Suprapubic skin (tissue), 4 donors: ENCODE data around the gene TET3. TPM values are rescaled to one million over a fixed set of nuclear protein-coding genes. Genes with fewer than 3 reads are reported as not detected.

ENCODE experiments used
- DNase-seq, 2 donors: peaks; one replicate each; pipeline ENCODE4 v3.0.0-alpha.2; 2019; ENCODE audit warnings: low spot score in 2 of 2
- H3K27ac ChIP-seq: fragments of 200-600 bp; sonication (generic); one replicate; pipeline ENCODE4 v1.5.1; 2019
- H3K27me3 ChIP-seq: fragments of 200-600 bp; sonication (generic); one replicate; pipeline ENCODE4 v1.5.1; 2019
- H3K36me3 ChIP-seq: fragments of 200-600 bp; sonication (generic); one replicate; pipeline ENCODE4 v1.5.1; 2019
- H3K4me1 ChIP-seq: fragments of 200-600 bp; sonication (generic); one replicate; pipeline ENCODE4 v1.5.1; 2019
- H3K4me3 ChIP-seq: fragments of 200-600 bp; sonication (generic); one replicate; pipeline ENCODE4 v1.5.1; 2019; ENCODE audit warnings: mild to moderate bottlenecking
- H3K9me3 ChIP-seq: fragments of 200-600 bp; sonication (generic); one replicate; pipeline ENCODE4 v1.5.1; 2019
- EP300 ChIP-seq: sonication (generic); formaldehyde crosslinking; IDR thresholded peaks from one replicate; pipeline ENCODE4 v1.6.1; 2017; ENCODE audit warnings: antibody characterized with exemption
- POLR2A ChIP-seq, 2 donors: fragments of 450-650 bp; IDR thresholded peaks; one replicate each; pipeline ENCODE4 v1.6.1; 2017; ENCODE audit warnings: antibody characterized with exemption in 2 of 2, mild to moderate bottlenecking in 2 of 2, moderate library complexity in 2 of 2
- POLR2AphosphoS5 ChIP-seq, 3 donors: sonication (generic); formaldehyde crosslinking; IDR thresholded peaks; one replicate each; pipeline ENCODE4 v1.6.1; 2017; ENCODE audit warnings: antibody characterized with exemption in 3 of 3
- WGBS: methylation state at CpG from one replicate; pipeline ENCODE4 v1.1.5; 2018; 5-methylcytosine and 5-hydroxymethylcytosine counted together
- total RNA-seq, 4 donors: library from RNA; depleted of rRNA; stranded (reverse); fragments of >200 nt; gene quantifications; one replicate each; pipeline ENCODE4 v1.1.0, GENCODE V29; 2016
- TF ChIP-seq, protein P1 (sequence below), 2 donors: fragments of 200-600 bp in 1 of 2; fragments of 450-650 bp in 1 of 2; sonication (generic) in 1 of 2; IDR thresholded peaks; one replicate each; pipeline ENCODE4 v1.5.1; 2016 to 2019; ENCODE audit warnings: antibody characterized with exemption in 2 of 2, mild to moderate bottlenecking in 1 of 2, moderate library complexity in 1 of 2

The TET3 gene
- total RNA-seq, 4 donors from 2014 or later: 53.6 to 75.3 (median 58.4) TPM

DNA sequence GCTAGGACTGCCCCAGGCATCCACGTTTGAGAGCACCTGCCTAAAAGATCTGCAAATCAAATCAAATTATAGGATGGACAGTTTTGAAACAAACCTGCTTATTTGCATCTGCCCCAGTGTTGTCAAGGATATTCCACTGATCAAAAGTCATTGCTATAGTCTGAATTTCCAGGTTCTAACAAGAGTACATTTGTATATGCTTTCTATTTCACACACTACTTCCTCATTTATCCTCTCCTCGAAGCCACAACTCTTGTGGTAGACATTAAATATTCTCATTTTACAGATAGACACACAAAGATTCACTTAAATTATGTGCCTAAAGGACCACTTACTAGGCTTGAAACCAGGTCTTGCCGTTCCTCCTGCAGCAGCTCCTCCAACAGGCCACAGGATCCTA is 11.9 kb upstream of the TET3 start:
- Histone ChIP-seq H3K36me3 (no peaks in the 10 kb centered on the region), H3K4me3 (no peak overlapping the region), H3K27ac (no peak overlapping the region), H3K4me1 (peaks cover 26% of the 10 kb centered on the region), H3K9me3 (no peaks in the 10 kb centered on the region), H3K27me3 (no peaks in the 10 kb centered on the region)
- TF ChIP-seq POLR2AphosphoS5 (IDR thresholded peaks at IDR 0.05) (no peak), EP300 (no peak), POLR2A (IDR thresholded peaks at IDR 0.05) (no peak)
- TF ChIP-seq, protein P1, sequence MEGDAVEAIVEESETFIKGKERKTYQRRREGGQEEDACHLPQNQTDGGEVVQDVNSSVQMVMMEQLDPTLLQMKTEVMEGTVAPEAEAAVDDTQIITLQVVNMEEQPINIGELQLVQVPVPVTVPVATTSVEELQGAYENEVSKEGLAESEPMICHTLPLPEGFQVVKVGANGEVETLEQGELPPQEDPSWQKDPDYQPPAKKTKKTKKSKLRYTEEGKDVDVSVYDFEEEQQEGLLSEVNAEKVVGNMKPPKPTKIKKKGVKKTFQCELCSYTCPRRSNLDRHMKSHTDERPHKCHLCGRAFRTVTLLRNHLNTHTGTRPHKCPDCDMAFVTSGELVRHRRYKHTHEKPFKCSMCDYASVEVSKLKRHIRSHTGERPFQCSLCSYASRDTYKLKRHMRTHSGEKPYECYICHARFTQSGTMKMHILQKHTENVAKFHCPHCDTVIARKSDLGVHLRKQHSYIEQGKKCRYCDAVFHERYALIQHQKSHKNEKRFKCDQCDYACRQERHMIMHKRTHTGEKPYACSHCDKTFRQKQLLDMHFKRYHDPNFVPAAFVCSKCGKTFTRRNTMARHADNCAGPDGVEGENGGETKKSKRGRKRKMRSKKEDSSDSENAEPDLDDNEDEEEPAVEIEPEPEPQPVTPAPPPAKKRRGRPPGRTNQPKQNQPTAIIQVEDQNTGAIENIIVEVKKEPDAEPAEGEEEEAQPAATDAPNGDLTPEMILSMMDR (IDR thresholded peaks at IDR 0.05): no peak
- WGBS: 71% methylated on average over 3 of the region's 3 CpGs
- DNase-seq: no peak

DNA sequence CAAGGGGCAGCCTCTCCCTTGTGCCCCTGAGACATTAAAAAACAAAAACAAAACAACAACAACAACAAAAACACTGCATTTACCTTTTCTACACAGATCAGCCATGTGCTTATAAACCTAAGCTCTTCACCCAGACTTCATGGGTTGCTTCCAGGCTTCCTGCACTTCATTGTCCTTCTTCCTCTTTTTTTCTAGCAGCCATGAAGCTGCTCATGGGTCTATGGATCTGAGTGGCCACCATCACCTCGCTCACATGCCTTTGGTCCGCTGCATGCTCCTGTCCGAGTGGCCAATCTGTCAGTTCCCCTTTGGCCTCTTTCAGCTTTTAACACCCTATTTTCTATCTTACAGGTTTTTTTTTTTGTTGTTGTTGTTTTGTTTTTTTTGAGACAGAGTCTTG is 9.0 kb upstream of the TET3 start:
- Histone ChIP-seq H3K4me1 (peaks cover 38% of the 10 kb centered on the region), H3K4me3 (no peak overlapping the region), H3K9me3 (no peaks in the 10 kb centered on the region), H3K27ac (no peak overlapping the region), H3K27me3 (no peaks in the 10 kb centered on the region), H3K36me3 (no peaks in the 10 kb centered on the region)
- 93% methylated on average over 3 of the region's 3 CpGs for WGBS
- DNase-seq: no peak
- no peak for TF ChIP-seq POLR2A (IDR thresholded peaks at IDR 0.05)
- TF ChIP-seq POLR2AphosphoS5 (IDR thresholded peaks at IDR 0.05): no peak
- TF ChIP-seq EP300: no peak
- TF ChIP-seq, protein P1 (IDR thresholded peaks at IDR 0.05): no peak

DNA sequence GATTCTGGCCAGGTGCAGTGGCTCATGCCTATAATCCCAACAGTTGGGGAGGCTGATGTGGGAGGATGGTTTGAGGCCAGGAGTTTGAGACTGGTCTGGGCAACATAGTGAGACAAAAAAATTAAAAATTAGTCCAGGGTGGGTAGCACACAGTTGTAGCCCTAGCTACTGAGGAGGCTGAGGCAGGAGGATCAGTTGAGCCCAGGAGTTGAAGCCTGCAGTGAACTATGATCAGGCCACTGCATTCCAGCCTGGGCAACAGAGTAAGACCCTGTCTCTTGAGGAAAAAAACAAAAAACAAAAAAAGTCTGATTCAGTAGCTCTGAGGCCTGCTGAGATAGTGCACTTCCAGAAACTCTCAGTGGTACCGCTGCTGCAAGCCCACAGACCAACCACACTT is 7.9 kb upstream of the TET3 start:
- Histone ChIP-seq H3K4me3 (no peak overlapping the region), H3K4me1 (peaks cover 39% of the 10 kb centered on the region), H3K27ac (no peak overlapping the region), H3K9me3 (no peaks in the 10 kb centered on the region), H3K27me3 (no peaks in the 10 kb centered on the region), H3K36me3 (no peaks in the 10 kb centered on the region)
- TF ChIP-seq POLR2A (IDR thresholded peaks at IDR 0.05) (no peak), POLR2AphosphoS5 (IDR thresholded peaks at IDR 0.05) (no peak), EP300 (no peak)
- TF ChIP-seq, protein P1 (IDR thresholded peaks at IDR 0.05): no peak
- 95% methylated on average over 1 of the region's 1 CpG for WGBS
- no peak for DNase-seq

DNA sequence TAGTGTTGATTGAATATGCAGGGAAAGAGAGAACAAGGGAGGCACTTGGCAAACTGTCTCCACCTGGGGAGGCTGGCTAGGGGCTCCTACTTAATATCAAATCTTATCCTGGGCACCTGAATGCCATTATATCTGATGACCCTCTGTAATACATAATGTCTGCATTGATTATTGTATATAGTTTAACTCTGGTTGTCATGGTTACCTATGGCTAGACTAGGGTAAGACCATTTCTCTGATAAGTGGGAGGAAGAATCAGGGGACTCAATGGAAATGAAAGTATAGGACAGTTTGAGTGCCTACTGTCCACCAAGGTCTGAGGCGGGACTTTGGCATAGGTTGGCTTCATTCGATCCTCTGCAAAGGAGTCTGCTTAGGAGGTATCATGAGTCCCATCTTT is 7.2 kb upstream of the TET3 start:
- 95% methylated on average over 2 of the region's 2 CpGs for WGBS

DNA sequence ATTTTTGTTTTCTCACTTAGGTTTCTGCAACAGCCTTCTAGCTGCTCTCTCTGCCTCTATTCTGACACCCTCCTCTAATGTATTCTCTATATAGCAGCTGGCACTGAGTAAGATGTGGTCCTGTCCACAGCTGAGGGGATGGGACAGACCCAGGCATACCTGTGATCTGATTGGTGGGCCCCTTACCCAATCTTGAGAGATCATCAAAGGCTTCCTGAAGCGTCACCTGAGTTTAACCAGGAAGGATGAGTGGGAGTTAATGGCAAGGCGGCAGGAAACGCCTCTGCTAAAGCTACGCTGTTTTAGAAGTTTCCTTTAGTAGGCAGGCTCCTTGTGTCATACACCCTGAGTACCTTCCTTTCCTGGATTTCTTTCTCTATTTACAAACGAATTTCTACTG is 5.7 kb upstream of the TET3 start:
- 54% methylated on average over 5 of the region's 5 CpGs for WGBS

More for the DNA sequence above, 7.2 kb upstream of the TET3 start:
- Histone ChIP-seq H3K4me1 (peaks cover 44% of the 10 kb centered on the region), H3K36me3 (no peaks in the 10 kb centered on the region), H3K27ac (no peak overlapping the region), H3K4me3 (no peak overlapping the region), H3K9me3 (no peaks in the 10 kb centered on the region), H3K27me3 (no peaks in the 10 kb centered on the region)
- DNase-seq: no peak
- TF ChIP-seq POLR2A (IDR thresholded peaks at IDR 0.05) (no peak), POLR2AphosphoS5 (IDR thresholded peaks at IDR 0.05) (no peak), EP300 (no peak)
- TF ChIP-seq, protein P1 (IDR thresholded peaks at IDR 0.05): no peak

More for the DNA sequence above, 5.7 kb upstream of the TET3 start:
- Histone ChIP-seq H3K4me1 (peaks cover 52% of the 10 kb centered on the region), H3K27me3 (no peaks in the 10 kb centered on the region), H3K36me3 (no peaks in the 10 kb centered on the region), H3K4me3 (no peak overlapping the region), H3K27ac (no peak overlapping the region), H3K9me3 (no peaks in the 10 kb centered on the region)
- DNase-seq: no peak
- no peak for TF ChIP-seq EP300
- TF ChIP-seq, protein P1 (IDR thresholded peaks at IDR 0.05): no peak
